ENCODE results near the gene IL37.

The IL37 gene

GRCh38 chr2:112960230-112960825 is 49.4 kb downstream of the IL37 start:
- no peak for DNase-seq (ENCODE audit: low read depth)

- DNase-seq (ENCODE audit: low read depth): no peak
These were observed 51.6 kb downstream of the IL37 start for GRCh38 chr2:112962308-112963175.

GRCh38 chr2:112967023-112967422 is 56.1 kb downstream of the IL37 start:
- DNase-seq (ENCODE audit: low read depth): no peak
